A549 treated with Hydrocortisone at 1 μM for 4 hours (cell line): ENCODE data around the gene BID. TPM values are rescaled to one million over a fixed set of nuclear protein-coding genes. Genes with fewer than 3 reads are reported as not detected.

ENCODE experiments used
- total RNA-seq: library from RNA; stranded (reverse); fragments of 200-300 nt; extraction: Qiagen RNA extraction; gene quantifications from 5 replicates; pipeline ENCODE4 v1.2.3, GENCODE V29; 2022

The BID gene
- total RNA-seq, result 58.0 to 83.4 TPM (median 79.3 TPM) in 5 replicates

GRCh38 chr22:17774206-17774925 is at the start of gene BID:
TSS of gene BID (minus strand) at chr22:17774469. CDS start at chr22:17750116, 24,353 bp downstream.

Other genes starting within 250 kb of the BID start
- gene SLC25A18, start 211.0 kb downstream of the BID start, total RNA-seq, result 0.46 to 0.76 TPM (median 0.53 TPM) in 5 replicates
- 116 to 132 TPM (median 123 TPM) in 5 replicates for gene ATP6V1E1, start 145.7 kb downstream of the BID start, total RNA-seq
- 30.6 to 41.9 TPM (median 31.8 TPM) in 5 replicates for gene BCL2L13, start 135.7 kb downstream of the BID start, total RNA-seq